Measurements from ENCODE around the gene CPN1.
"Not testable (repeated sequence)": the region's sequence is repeated elsewhere in the genome, so short reads cannot be mapped to it uniquely, and the experiment has no call there.

The CPN1 gene

GRCh38 chr10:100013621-100014020, 68.0 kb downstream of the CPN1 start:
- Histone ChIP-seq H3K79me2 (ENCODE audit: low read length) (no peaks in the 10 kb centered on the region), H2AFZ (ENCODE audit: low read length) (0 out of 2 replicates have a peak overlapping the region, but pooled peaks have one; percentile 1), H3K9ac (ENCODE audit: low read length) (no peak overlapping the region), H3K27me3 (replicated peaks; ENCODE audit: insufficient read depth, low read length) (no peaks in the 10 kb centered on the region), H3K9me2 (replicated peaks; ENCODE audit: insufficient read depth, low read length) (no peaks in the 10 kb centered on the region), H3K4me2 (ENCODE audit: low read depth, low read length) (peak overlapping the region; percentile 54), H3K9me3 (replicated peaks; ENCODE audit: insufficient read depth, low read length) (no peaks in the 10 kb centered on the region), H3K4me3 (ENCODE audit: low read length) (peak overlapping the region; percentile 13; the same call in 1 of the 2 replicates), H4K20me1 (ENCODE audit: insufficient read depth, low read length) (no peaks in the 10 kb centered on the region), H3K36me3 (replicated peaks; ENCODE audit: insufficient read depth, low read length) (no peaks in the 10 kb centered on the region), H3K27ac (ENCODE audit: low read length) (peak overlapping the region; percentile 62; the same call in 1 of the 2 replicates), H3K4me1 (ENCODE audit: low read length) (peaks cover 15% of the 10 kb centered on the region), H3F3A (ENCODE audit: insufficient read depth, low read length) (peaks cover 16% of the 10 kb centered on the region)
- DNase-seq: no peak
- TF ChIP-seq CTCF (IDR thresholded peaks at IDR 0.05; ENCODE audit: low read length) (no peak), EZH2phosphoT487 (IDR thresholded peaks at IDR 0.05; ENCODE audit: low read length) (no peak), EZH2 (optimal IDR thresholded peaks at IDR 0.05; ENCODE audit: low read depth, low read length) (no peak)

- not testable (repeated sequence) for DNase-seq; H4K20me1 ChIP-seq (ENCODE audit: insufficient read depth, low read length); H3K36me3 ChIP-seq (replicated peaks; ENCODE audit: insufficient read depth, low read length); H3K79me2 ChIP-seq (ENCODE audit: low read length); H3K9me3 ChIP-seq (replicated peaks; ENCODE audit: insufficient read depth, low read length); H3K9me2 ChIP-seq (replicated peaks; ENCODE audit: insufficient read depth, low read length); H3K9ac ChIP-seq (ENCODE audit: low read length); H2AFZ ChIP-seq (ENCODE audit: low read length); H3K4me2 ChIP-seq (ENCODE audit: low read depth, low read length); H3K4me3 ChIP-seq (ENCODE audit: low read length); H3K27me3 ChIP-seq (replicated peaks; ENCODE audit: insufficient read depth, low read length); H3K27ac ChIP-seq (ENCODE audit: low read length)
- peaks cover 16% of the 10 kb centered on the region for H3F3A ChIP-seq (ENCODE audit: insufficient read depth, low read length)
- peaks cover 17% of the 10 kb centered on the region for H3K4me1 ChIP-seq (ENCODE audit: low read length)
Measured at GRCh38 chr10:100011906-100012305, 69.8 kb downstream of the CPN1 start.

GRCh38 chr10:100009793-100010676, 71.6 kb downstream of the CPN1 start, which contains the start of gene DNMBP:
Gene DNMBP, minus strand, starts transcription at chr10:100009947. Its CDS starts 37,823 bp downstream, at chr10:99972124.
- Histone ChIP-seq H3K4me2 (ENCODE audit: low read depth, low read length) (peak within 1 kb of the TSS; percentile 98), H3K79me2 (ENCODE audit: low read length) (no peaks in the 10 kb centered on the region), H3K9me2 (replicated peaks; ENCODE audit: insufficient read depth, low read length) (no peaks in the 10 kb centered on the region), H3K9me3 (replicated peaks; ENCODE audit: insufficient read depth, low read length) (no peaks in the 10 kb centered on the region), H3K4me3 (ENCODE audit: low read length) (peak within 1 kb of the TSS; percentile 92), H3K4me1 (ENCODE audit: low read length) (peaks cover 17% of the 10 kb centered on the region), H3K27me3 (replicated peaks; ENCODE audit: insufficient read depth, low read length) (no peaks in the 10 kb centered on the region), H3F3A (ENCODE audit: insufficient read depth, low read length) (peaks cover 16% of the 10 kb centered on the region), H3K9ac (ENCODE audit: low read length) (peak within 1 kb of the TSS; percentile 65; the same call in 1 of the 2 replicates), H3K27ac (ENCODE audit: low read length) (no peak within 1 kb of the TSS), H4K20me1 (ENCODE audit: insufficient read depth, low read length) (no peaks in the 10 kb centered on the region), H3K36me3 (replicated peaks; ENCODE audit: insufficient read depth, low read length) (no peaks in the 10 kb centered on the region), H2AFZ (ENCODE audit: low read length) (peak within 1 kb of the TSS; percentile 95)
- TF ChIP-seq CTCF (IDR thresholded peaks at IDR 0.05; ENCODE audit: low read length) (peak; percentile 37), EZH2phosphoT487 (IDR thresholded peaks at IDR 0.05; ENCODE audit: low read length) (no peak), EZH2 (optimal IDR thresholded peaks at IDR 0.05; ENCODE audit: low read depth, low read length) (no peak)
- peak; percentile 85 for DNase-seq
